GM18526 (cell line): ENCODE measurements around the gene BCKDK.

ENCODE experiments used
- POLR2A ChIP-seq: IDR thresholded peaks from 3 replicates; pipeline ENCODE4 v1.6.1; 2011; ENCODE audit not compliant: insufficient read length; ENCODE audit errors: extremely low read depth

Gene BCKDK

DNA sequence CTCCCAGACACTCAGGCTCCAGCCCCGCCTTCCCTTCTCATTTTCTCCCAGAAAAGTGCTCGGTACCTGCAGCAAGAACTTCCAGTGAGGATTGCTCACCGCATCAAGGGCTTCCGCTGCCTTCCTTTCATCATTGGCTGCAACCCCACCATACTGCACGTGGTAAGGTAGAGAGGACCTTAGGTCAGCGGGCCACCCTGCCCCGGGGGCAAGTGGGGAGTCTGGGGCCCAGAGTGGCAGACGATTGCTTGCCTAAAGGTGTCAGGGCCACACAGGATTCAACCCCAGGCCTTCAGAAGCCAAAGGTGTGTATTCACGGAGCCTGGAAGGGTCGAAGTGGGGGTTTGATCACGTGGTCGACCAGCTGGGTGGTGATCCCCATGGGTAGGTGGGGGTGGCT lies 1.4 kb downstream of the BCKDK start:
- TF ChIP-seq POLR2A = no peak

DNA sequence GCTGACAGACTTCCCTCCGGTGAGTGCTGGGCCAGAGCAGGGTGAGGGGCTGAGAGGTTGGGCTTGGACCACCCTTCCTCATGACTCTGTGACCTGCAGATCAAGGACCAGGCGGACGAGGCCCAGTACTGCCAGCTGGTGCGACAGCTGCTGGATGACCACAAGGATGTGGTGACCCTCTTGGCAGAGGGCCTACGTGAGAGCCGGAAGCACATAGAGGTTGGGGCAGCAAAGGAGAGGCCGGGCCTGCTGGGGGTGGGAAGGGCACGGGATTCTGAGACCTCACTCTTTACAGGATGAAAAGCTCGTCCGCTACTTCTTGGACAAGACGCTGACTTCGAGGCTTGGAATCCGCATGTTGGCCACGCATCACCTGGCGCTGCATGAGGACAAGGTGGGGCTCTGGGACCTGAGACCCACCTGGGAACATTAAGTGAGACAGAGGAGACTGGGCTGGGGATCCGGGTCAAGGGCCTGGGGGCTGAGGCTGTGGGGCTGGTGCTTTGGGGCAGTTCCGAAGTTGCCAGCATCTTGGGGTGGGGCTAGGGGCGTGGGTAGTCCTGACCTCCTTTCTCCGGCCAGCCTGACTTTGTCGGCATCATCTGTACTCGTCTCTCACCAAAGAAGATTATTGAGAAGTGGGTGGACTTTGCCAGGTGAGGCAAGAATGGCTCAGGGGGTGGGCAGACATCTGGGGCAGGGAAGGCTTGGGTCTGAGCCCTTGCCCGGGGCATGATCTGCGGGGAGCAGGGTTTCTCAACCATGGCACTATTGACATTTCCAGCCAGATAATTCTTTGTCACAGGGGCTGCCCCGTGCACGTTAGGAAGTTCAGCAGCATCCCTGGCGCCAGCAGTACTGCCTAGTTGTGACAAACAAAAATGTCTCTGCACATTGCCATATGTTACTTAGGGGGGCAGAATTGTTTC lies 2.2 kb downstream of the BCKDK start:
- TF ChIP-seq POLR2A = no peak

DNA sequence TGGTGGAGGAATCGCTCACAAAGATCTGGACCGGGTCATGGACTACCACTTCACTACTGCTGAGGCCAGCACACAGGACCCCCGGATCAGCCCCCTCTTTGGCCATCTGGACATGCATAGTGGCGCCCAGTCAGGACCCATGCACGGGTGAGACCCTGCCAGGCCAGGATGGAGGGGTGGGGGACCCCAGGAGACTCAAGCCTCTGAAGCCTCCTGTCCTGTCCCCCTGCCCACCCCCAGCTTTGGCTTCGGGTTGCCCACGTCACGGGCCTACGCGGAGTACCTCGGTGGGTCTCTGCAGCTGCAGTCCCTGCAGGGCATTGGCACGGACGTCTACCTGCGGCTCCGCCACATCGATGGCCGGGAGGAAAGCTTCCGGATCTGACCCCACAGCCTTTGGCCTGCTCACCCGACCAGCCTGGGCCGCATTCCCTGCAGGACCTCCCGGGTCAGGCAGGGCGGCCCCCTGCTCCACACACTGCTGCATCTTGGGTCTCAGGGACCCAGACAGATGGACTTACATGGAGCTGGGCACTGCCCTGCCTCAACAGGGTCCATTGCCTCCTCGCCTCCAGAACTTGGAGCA lies 3.8 kb downstream of the BCKDK start:
- TF ChIP-seq POLR2A = no peak

DNA sequence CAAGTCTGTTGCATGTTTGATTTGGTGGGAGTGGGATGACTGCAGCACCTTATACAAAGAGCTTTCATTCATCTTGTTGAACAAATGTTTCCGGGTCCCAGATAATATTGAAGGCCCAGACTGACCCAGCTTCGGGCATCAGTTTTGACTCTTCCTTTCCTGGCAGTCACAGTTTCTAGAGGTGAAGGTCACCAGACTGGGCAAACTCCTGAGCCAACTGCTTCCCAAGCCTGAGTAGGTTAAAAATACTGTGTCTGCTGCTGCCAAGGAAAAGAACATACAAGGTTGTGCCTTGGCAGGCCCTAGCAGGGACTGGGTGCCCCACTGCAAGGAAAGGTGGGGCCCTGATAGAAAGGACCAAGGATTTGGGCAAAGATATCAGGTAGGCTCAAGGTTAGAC lies 4.5 kb downstream of the BCKDK start:
- no peak for TF ChIP-seq POLR2A

DNA sequence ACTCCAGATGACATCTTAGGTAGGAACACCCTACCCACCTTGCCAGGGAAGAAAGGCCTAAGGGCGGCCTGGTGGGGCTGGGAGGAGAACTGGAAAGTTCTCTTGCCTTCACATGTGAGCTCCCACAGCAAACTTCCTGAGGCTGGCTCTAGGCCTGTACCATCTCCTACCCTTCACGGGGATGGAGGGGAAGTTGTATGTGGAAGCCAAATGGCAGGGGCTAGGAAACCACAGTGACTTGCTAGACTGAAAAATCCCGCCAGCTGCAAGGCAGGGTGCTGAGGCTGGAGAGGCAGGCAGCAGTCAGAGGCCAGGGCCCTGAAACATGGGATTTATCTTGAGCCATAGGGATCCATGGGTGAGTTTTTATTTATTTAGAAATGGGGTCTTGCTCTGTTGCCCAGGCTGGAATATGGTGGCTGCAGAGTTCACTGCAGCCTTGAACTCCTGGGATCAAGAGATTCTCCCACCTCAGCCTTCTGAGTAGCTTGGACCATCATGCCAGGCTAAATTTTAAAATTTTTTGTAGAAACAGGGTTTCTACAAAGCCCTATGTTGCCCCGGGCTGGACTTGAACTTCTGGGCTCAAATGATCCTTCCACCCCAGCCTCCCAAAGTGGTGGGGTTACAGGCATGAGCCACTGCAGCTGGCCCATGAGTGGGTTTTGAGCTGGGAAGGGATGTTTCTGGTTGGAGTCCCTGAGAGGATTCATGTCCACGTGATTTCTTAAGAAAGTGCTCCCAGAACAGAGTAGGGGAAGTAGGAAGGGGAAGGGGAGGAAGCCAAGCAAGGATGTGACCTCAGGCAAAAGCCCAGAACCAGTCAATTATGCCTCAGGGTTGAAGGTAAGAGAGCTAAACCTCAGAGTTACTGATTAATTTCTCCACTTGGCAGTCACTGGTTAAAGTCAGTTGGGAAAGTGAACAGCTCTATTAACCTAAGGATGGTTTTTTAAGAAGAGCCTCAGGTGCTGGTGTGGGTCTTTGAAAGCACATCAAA lies 5.2 kb downstream of the BCKDK start:
- no peak for TF ChIP-seq POLR2A

DNA sequence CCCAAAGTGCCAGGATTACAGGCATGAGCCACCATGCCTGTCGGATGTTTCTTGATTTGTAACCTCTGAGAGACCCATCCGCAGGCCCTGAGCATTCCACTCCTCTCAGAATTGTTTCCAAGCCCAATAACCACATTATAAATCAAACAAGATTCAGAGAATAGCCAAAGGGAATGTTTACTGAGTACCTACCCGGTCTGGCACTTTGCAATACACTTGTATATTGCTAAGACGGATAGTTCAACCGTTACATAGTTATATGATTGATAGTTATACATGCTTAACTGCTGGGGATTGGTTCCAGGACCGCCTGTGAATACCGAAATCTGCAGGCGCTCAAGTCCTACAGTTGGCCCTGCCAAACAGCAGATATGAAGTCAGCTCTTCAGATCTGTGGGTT lies 6.3 kb downstream of the BCKDK start:
- TF ChIP-seq POLR2A = no peak

DNA sequence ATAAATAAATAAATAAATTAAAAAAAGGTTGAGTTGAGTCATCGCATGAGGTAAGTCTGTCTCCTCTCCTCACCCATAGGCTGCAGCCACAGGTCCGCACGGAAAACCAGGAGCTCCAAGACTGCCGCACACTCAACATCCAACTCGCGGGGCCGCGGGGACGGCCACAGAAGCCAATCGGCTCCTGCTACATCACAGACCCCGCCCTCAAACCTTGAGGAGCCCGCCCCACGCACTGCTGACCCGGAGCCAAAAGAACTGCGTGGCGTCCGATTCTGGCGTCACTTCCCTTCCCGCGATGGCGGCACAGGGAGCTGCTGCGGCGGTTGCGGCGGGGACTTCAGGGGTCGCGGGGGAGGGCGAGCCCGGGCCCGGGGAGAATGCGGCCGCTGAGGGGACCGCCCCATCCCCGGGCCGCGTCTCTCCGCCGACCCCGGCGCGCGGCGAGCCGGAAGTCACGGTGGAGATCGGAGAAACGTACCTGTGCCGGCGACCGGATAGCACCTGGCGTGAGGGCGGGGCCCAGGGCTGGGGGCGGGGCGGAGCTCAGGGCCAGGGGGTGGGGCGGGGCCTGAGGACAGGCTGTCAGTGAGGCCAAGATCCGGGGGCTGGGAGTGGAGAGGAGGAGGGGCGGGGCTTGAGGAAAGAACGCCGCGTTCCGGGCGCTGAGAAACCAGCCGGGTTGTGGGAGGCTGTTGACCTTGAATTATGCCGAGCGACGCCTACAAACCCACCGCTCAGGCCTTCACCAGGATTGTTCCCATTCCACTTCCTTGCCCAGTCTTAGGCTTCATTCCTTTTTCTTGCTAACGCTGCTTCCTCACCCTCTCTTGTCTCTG lies 9.4 kb downstream of the BCKDK start, which contains the start of gene KAT8:
TSS of gene KAT8 (plus strand) at position 281 of the 839 bp plus-strand sequence. CDS start at position 299, 18 bp downstream.
- peak; percentile 84 for TF ChIP-seq POLR2A

DNA sequence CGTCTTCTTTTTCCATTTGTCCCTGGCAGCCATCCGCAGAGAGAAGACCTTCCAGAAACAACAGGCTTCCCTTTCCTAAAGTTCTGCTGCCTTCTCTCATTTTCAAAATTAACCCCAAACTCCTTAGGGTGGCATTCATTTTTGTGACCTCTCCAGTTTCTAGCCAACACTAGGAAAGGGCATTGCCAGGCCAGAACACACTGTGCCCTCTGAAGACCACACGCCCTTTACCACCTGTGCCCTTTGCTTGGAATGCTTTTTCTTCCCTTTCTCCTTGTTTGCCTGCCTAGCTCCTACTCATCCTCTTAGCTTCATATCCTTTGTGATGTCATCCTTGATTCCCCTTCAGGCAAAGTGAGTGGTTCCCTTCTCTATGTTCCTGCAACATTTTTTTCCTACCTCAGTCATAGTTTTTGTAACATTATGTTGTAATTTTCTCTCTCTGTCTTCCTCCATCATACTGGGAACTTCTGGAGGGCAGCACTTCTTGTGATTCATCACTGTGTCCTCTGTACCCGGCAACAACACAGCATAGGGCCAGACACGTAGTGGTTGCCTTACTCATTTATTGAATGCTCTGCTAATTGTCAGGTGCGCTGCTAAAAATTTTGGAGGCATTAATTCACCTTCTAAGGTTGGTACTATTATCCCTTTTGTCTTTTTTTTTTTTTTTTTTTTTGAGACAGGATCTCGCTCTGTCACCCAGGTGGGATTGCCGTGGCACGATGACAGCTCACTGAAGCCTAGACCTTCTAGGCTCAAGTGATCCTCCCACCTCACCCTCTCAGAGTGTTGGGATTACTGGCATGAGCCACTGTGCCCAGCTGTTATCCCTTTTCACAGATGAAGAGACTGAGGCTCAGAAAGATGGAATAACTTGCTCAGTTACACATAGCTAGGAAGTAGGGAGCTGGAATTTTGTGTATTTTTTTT lies 10.3 kb downstream of the BCKDK start:
- no peak for TF ChIP-seq POLR2A

DNA sequence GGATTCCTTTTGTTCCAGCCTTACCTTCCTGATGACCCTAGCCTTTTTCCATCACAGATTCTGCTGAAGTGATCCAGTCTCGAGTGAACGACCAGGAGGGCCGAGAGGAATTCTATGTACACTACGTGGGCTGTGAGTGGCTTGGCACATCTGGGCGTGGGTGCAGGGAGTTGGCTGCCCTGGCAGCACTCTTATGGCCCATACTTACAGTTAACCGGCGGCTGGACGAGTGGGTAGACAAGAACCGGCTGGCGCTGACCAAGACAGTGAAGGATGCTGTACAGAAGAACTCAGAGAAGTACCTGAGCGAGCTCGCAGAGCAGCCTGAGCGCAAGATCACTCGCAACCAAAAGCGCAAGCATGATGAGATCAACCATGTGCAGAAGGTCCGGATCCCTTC lies 11.9 kb downstream of the BCKDK start:
- no peak for TF ChIP-seq POLR2A

DNA sequence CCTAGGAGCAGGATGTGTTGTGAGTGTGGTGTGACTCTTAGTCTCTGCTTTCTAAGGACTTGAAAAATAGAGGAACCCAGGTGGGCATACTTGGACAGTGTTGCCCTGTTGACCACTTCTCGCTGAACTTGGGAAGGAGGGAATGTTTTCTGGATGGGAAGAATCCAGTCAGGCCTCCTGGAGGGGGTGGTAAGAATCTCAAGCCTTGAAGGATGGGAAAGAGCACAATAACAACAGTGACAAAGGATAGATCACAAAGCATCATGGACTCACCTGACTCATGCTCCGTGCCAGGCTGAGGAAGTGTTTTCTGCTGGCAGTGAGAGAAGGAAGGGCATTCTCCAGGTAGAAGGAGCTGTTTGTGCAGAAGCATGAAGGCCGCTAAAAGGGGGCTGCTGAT lies 17.7 kb downstream of the BCKDK start:
- TF ChIP-seq POLR2A = no peak

DNA sequence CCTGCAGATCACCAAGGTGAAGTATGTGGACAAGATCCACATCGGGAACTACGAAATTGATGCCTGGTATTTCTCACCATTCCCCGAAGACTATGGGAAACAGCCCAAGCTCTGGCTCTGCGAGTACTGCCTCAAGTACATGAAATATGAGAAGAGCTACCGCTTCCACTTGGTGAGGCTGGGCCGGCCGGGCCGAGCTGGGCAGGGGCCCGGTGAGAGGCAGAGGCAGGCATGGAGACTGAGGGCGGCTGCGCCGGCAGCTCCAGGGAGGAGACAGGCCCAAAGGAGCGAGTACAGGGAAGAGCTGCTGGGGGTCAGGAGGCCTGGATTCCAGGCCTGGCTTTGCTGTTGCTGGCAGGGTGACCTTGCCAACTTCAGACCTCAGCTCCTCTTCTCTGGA lies 19.0 kb downstream of the BCKDK start:
- TF ChIP-seq POLR2A = no peak

DNA sequence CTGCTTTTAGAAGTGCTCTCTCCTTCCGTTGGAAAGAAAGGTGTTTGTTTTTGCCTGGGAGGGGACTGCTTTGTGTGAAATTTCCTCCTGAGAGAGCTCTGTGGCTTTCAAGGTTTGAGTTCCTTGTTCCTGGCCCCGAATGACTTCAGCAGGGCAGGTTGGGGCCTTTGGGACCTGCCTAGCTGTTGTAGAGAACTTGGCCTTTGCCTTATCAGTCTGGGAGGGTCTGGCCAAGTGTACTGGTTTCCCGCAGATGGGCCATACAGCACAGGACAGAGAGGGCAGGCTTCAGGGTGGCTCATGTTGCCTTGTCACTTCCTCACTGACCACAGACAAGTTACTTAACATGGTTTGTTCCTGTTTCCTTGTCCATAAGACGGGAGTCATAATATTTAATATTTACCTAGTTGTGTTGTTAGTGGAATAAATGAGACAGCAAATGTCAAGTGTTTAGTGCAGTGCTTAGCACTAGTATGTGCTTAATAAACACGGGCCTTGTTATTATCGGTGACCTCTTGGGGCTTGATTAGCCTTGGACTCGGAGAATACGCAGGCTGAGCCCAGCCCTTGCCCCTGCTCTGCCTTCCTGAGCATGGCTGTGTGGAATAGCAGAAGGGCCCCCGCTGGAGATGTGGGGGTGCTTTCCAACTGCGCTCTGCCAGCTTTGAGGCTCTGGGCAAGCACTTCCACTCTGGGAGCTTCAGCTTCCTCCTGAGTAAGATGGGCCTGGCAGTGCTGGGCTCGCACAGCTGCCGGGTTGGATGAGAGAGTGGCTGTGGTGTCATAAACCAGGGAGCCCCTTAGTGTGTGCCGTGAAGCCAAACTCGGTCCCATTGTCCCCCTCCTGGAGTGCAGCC lies 20.8 kb downstream of the BCKDK start:
- TF ChIP-seq POLR2A = no peak
